ENCODE results near the gene PPP2R3A.
"Not testable (repeated sequence)": the region's sequence is repeated elsewhere in the genome, so short reads cannot be mapped to it uniquely, and the experiment has no call there.

Gene PPP2R3A

GRCh38 chr3:136161516-136161915 is 196.0 kb downstream of the PPP2R3A start:
- no peak for DNase-seq

DNA sequence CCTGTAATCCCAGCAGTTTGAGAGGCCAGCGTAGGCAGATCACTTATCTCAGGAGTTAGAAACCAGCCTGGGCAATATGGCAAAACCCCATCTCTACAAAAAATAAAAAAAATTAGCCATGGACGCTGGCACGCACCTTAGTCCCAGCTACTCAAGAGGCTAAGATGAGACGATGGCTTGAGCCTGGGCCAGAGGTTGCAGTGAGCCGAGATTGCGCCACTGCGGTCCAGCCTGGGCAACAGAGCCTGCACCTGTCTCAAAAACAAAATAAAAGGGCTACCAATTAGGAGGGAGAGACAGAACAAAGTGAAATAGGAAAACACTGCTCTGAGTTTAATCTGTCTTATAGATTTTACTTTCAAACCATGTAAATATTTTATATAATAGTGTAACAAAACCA is 196.8 kb downstream of the PPP2R3A start:
- no peak for DNase-seq

DNA sequence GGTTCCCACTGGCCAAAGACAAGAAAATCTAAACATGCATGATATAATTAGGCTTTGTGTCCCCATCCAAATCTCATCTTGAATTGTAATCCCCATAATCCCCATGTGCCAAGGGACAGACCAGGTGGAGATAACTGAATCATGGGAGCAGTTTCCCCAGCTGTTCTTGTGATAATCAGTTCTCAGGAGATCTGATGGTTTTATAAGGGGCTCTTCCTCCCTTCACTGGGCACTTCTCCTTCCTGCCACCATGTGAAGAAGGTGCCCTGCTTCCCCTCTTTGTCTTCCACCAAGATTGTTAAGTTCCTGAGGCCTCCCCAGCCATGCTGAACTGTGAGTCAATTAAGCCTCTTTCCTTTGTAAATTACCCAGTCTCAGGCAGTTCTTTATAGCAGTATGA is 198.1 kb downstream of the PPP2R3A start:
- not testable (repeated sequence) for DNase-seq

- no peak for DNase-seq
Measured at GRCh38 chr3:136166507-136166906, 201.0 kb downstream of the PPP2R3A start.

- not testable (repeated sequence) for DNase-seq
Measured at GRCh38 chr3:136168236-136168635, 202.7 kb downstream of the PPP2R3A start.

- DNase-seq = no peak
Measured at GRCh38 chr3:136171097-136171542, 205.6 kb downstream of the PPP2R3A start.

DNA sequence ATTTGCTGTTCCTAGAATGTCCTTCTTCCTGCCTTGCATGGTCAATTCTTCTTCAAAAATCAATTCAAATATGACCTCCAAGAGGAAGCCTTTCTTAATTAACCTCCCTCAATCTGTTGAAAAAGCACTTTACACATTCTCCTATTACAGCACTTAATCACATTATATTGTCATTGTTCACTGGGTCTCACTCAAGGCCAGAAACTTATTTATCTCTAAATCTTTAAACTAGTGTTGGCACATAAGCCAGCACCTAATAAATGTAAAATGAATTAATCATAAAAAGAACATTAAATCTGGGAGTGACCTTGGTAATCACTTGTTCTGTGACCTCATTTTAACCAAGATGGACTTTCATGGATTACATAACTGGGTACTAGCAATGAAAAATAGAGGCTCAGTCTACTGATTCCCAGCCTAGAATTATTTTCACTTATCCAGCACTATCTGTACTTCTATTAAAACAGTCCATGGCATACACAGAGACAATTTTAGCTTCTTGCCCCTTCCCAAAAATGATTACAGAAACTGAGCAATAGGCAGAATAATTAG is 208.5 kb downstream of the PPP2R3A start:
- no peak for DNase-seq

GRCh38 chr3:136177876-136178275 is 212.3 kb downstream of the PPP2R3A start:
- DNase-seq = no peak

- DNase-seq = no peak
Measured at GRCh38 chr3:136181741-136182140, 216.2 kb downstream of the PPP2R3A start.

DNA sequence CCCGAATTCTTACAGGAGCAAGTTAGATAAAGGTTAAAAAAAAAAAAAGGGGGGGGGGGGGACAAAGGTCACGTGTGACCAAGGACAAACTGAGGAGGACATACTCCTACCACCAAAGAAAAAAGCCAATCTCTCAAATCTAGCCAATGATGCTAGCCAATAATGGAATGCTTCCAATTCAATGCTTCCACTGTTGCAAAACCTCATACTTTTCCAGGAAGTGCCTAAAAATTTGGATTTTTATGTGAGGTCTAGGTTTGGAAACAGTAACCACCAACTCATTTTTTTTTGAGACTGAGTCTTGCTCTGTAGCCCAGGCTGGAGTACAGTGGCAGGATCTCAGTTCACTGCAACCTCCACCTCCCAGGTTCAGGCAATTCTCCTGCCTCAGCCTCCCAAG is 219.2 kb downstream of the PPP2R3A start:
- no peak for DNase-seq

GRCh38 chr3:136186344-136186743 is 220.8 kb downstream of the PPP2R3A start:
- DNase-seq = no peak

DNA sequence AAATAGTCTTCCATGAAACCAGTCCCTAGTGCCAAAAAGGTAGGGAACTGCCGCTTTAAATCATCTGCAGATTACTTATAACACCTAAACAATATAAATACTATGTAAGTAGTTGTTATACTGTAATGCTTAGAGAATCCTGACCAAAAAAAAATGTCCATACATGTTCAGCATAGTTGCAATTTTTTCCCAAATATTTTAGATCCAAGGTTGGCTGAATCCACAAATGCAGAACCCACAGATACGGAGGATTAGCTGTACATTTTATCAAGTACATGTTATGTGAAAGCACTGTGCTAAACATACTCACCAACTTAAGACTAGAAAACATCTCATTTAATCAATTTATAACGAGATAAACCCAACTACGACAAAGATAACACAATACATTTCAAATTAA is 221.3 kb downstream of the PPP2R3A start:
- no peak for DNase-seq

- DNase-seq = no peak
Measured at GRCh38 chr3:136187868-136188267, 222.3 kb downstream of the PPP2R3A start.

- DNase-seq = no peak
Measured at GRCh38 chr3:136189043-136189442, 223.5 kb downstream of the PPP2R3A start.

- DNase-seq = no peak
Measured at GRCh38 chr3:136189859-136190617, 224.5 kb downstream of the PPP2R3A start.

- DNase-seq = not testable (repeated sequence)
Measured at GRCh38 chr3:136192195-136192594, 226.7 kb downstream of the PPP2R3A start.

DNA sequence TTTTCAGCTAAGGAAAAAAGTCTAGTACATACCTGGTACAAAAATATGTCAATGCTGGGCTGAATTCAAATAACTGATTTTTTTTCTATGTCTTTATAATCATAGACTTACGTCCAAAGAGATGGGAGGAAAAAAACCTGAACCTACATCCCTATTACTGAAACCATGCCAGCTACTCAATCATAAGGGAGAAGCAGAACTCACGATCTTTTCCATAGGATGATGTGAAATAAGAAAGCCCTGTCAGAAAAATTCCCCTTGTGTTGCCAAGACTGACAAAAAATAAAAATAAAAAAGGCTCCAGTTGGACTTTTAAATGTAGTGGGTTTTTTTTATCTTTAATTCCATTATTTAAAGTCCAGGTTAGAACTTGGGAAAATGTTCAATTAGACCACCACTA is 227.3 kb downstream of the PPP2R3A start:
- peak in 1 of 2 experiments; percentile 15 for DNase-seq

GRCh38 chr3:136193278-136194054 is 227.9 kb downstream of the PPP2R3A start:
- DNase-seq = no peak

DNA sequence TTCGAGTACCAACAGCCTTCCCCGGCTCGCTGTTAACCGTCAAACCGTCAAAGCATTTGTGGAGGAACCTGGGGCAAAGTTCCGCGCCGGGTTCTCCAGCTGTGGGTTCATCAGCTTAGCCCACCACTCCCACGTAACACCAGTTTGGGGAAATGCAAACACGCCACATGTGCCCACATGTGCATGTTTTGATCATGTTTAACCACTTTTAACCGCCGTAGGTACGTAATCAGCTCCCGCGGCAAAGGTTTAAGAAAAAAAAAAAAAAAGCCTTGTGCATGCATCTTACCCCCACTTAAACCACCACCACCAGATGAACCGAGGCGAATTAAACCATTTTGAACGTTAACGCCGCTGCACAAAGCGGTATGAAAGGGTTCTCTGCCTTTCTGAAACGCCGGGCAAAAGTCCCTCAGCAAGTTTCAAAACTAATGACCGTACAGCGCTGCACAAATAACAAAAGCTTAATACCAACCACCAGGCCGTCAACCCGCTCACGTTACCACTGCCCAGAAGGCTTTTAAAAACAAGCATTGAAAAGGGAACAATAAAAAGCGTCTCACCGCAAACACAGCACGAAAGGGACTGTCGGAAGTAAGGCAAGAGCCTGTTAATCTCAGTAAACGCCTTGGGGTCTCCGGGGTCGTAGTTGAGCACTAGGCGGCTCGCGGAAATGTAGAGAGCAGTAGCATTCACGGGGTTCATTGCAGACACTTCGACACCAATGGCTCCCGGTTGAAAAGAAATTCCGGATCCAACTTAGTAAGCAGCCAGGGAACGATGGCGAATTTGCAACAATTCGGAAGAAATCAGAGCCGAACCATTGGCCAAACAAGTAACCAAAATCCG is 229.1 kb downstream of the PPP2R3A start:
- DNase-seq = no peak

DNA sequence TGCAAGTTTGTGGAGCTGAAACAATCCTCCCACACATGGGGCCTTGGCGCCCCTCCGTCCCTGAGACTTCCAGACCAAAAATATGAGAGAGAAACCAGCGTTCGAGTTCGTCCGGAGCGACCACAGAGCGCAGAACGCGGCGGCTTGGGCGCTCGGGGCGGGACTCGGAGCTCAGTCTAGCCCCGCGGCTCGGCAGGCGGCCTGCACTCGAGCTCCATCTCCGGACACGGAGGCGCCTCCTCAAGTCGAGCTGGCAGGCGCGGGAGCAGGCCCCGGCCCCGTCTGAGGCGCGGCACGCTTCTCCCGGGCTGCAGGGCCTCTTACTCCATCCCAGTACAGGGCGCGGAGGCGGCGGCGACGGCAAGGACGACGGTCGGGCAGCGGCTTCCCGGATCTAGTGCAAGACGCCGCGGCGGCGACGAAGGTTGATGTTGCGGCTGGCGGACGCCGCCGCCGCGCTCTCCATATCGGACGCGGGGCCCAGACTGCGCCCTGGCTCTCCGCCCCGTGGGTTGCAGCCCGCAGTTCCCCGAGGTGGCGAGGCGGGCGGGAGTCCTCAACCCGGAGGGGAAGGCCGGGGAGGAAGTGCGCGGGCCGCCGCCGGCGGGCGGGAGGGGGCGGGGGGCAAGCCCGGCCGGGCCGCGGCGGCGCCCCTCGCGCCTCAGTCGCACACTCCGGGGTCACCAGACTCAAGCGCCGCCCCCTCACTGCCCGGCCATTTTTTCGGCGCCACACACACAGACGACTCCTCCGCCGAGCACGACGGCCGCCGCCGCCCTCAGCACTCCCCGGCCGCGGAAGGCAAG is 229.9 kb downstream of the PPP2R3A start:
- peak; percentile 72 to 82 for DNase-seq

DNA sequence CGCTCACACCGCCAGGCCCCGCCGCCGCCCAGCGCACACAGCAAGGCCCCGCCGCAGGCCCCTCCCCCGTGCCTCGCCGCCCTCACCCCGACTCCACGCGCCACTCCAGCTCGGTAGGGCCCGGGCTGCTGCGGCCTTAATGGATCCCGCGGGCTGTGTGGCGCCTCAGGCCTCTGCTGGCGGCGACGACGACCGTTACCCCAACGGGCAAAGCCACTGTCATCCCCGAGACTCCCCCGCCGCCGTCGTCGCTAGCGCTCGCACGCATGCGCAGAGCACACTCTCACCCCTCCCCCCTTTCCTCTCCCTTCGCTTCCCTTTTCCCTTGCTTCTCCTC is 230.5 kb downstream of the PPP2R3A start, which contains the start of gene MSL2:
TSS of gene MSL2 (minus strand) at position 272 of the 337 bp plus-strand sequence. CDS start 1,222 bp downstream, outside the sequence.
- DNase-seq = no peak

All from NCI-H446 (cell line).